ENCODE measurements around the gene PCSK6.

Gene PCSK6

GRCh38 chr15:101501703-101502373 lies 12.3 kb upstream of the PCSK6 start:
- TF ChIP-seq CTCF (IDR thresholded peaks at IDR 0.05): peak; percentile 36

DNA sequence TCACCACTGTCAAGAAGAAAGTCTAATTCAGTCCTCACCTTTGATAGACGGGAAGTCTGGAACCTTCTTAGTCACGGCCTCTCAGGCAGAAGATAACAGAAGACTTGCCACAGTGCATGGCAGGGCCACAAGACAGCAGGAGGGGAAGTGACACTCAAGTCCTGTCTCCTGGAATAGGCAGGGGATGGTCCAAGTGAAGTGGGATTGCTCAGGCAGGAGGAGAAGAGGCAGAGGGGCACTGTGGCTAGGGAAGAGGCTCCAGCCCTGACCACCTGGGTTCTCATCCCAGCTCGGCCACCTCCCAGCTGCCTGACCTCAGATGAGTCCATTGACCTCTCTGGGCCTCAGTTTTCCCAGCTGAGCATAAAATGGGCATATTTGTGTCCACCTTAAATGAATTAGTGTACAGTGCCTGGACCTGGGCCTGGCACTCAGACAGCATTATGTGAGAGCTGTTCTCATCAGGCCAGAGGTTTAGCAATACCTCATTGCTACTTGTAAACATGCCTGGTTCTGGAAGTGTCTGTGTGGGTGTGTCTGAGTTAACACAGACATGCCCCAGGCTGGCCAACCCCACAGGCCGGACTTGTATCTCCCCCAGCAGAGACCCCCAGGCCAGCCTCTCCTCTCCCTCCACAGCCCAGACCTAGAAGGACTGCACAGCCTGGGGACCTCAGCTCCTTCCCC lies 11.5 kb upstream of the PCSK6 start:
- TF ChIP-seq CTCF (IDR thresholded peaks at IDR 0.05): no peak

DNA sequence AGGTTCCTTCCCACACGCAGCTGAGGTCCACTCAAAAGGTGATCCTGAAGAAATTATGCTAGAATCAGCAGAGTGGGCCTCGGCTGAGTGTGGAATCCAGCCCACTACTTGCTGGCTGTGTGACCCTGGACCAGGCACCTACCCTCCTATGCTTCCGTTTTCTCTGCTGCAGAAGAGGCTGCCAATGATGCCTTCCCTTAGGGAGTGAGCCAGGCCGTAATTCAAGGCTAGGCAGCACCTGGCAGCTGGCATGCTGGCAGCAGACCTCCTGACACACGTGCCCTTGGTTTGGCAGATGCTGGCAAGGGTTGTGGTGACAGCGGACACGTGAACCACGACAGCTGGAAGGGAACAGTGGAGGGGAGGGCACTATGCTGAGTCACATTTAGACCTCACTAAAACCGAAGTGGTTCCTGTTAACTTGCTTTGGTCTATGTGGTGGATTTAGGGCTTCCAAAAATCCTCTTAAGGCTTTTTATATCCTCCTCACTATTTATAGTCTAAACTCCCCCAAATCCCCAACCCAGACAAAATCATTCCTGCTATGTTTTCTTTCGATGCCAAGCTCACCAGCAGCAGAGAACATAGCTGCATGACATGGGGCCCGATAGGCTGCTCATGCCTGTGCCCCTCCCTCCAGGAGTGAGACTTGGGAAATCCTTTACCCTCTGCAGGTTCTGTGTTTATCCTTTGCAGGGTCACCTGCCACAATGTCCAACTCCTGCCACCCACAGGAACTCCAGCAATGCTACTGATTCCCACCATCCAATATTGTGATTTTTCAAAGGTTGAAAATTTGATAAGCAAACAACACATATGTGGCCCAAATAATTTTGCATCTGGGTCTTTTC lies 10.6 kb upstream of the PCSK6 start:
- no peak for TF ChIP-seq CTCF (IDR thresholded peaks at IDR 0.05)

DNA sequence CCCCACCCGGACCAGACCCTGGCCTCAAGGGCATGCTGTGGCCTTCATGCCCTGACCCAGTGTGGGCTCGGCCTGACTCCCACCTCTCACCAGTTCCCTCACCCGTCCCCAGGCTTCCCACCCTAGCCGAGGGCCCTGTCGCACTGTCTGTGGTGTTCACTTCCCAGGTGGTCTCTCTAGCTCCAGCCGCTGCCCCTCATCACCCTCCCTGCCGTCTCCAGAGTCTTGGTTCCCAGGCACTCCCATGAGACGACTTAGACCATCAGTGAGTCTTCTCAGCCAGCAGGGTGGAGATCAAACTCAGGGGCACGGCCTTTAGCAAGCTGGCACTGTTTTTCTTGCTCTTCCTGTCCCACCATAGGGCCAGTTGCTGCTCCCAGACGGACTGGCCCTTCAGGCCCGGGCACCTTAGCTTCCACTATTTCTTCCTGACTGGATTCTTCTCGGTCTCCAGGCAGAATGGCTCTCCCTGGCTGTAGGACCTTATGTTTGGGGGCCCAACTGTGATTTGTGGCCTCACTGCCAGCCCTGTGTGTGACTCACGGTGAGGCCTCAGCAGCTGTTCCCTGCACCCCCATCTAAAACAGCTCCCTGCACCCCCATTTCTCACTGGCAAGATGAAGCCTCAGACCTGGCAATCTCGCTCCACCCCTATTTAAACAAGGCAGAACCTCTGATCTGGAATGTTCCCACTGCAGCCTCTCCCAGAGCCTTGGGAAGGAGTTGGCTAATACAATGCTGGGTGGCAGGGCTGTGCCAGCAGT lies 9.4 kb upstream of the PCSK6 start:
- TF ChIP-seq CTCF (IDR thresholded peaks at IDR 0.05): no peak

DNA sequence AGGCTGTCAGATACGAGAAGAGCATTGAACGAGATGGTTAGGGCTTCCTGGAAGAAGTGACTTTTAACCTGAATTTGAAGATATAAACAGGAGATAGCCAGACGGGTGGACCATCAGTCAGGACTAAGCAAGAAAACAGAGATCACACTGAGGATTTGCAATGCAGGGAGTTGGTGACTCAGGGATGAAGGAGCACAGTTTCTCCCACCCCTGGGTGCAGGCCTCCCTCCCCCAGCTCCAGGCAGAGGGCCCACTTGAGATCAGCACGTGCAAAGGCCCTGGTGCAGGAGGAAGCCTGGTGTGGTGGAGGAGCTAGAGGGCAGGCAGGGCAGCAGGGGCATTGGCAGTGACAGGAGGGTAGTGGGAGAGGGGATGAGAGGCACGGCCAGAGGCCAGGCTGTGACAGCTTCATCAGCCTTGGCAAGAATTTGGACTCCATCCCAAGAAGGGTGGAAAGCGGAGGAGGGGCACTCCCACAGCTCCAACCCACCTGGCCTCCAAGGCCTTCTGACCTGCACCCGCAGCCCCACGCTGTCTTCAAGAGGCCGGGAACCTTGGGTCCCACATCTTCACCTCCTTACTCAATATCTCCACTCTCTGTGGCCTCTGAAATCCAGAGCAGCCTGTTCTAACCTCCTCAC lies 8.7 kb upstream of the PCSK6 start:
- TF ChIP-seq CTCF (IDR thresholded peaks at IDR 0.05): no peak

DNA sequence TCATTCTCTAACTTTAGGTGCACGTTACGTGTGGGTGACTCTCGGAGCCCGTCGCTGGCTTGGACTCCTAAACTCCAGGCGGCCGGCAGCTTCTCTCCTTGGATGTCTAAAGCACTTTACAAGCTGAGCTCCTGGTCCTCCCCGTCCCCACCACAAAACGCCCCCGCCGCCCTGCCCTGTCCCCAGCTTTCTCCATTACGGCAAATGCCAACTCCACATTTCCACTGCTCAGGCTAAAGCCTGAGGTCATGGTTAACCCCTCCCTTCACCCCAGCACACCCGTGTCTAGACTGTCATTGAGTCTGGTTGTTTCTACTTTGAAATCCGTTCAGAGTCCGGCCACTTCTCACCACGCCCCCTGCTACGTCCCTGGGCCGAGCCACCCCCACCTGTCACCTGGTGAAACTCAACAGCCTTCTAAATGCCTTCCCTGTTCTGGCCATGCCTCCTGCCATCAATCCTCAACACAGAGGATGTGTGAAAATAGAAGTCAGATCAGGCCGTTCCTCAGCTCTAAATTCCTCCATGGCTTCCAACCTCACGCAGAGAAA lies 8.1 kb upstream of the PCSK6 start:
- no peak for TF ChIP-seq CTCF (IDR thresholded peaks at IDR 0.05)

Measured in LNCAP (cell line).